ENCODE results near the gene GABRD. TPM values are rescaled to one million over a fixed set of nuclear protein-coding genes. Genes with fewer than 3 reads are reported as not detected.

GABRD gene
- total and polyA plus RNA-seq, 2 experiments from 2014 or later, result not detected

DNA sequence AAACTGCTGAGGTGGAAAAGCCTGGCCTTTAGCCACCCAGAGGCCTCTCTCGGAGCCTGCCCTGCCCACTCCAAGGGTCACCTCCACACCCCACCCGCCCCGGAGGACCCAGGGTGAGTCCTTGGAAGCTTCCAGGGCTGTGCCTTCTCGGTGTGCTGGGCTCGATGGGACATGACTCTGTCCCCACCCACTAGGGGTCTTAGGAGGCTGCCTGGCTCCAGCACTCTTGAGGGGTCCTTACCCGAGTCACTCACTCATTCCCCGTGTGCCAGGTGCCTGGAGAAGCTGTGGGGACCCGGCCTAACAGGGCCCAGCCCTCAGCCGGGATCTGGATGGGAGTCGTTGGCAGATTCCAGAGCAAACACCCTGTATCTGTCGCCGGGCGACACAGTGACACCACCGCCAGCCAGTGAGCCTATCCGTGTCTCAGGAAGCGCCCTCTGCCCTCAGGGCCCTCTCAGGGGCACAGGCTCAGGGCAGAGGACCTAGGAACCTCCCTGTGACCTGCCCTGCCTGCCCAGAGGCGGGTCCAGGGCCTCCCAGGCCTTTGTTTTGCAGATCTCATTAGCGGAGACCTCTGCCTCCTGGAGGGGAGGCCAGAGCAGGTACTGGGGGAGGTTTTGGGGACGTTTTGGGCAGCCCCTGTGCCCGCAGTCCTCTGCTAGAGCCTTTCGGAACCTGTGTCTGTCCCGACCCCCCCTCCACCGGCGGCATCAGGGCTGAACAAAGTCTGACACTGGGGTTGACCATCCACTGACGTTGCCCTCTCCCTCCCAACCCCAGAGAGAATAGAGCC is 28.0 kb downstream of the GABRD start:
- Histone ChIP-seq H3K4me2 (ENCODE audit: unreplicated experiment) (no peak overlapping the region), H3K9me3 (ENCODE audit: low read depth) (no peaks in the 10 kb centered on the region), H3F3A (ENCODE audit: insufficient read depth) (no peaks in the 10 kb centered on the region), H3K4me1 (ENCODE audit: insufficient read depth) (peaks cover 4% of the 10 kb centered on the region; the same call in 1 of the 2 replicates), H3K27me3 (replicated peaks; ENCODE audit: insufficient read depth) (peaks cover 32% of the 10 kb centered on the region), H4K20me1 (ENCODE audit: insufficient read depth) (no peaks in the 10 kb centered on the region), H3K36me3 (ENCODE audit: low read depth) (no peaks in the 10 kb centered on the region), H3K9ac (no peak overlapping the region), H3K27ac (no peak overlapping the region), H2AFZ (no peak overlapping the region), H3K79me2 (ENCODE audit: insufficient read depth) (no peaks in the 10 kb centered on the region), H3K9me2 (ENCODE audit: insufficient read depth) (no peaks in the 10 kb centered on the region), H3K4me3 (no peak overlapping the region)
- in situ Hi-C loops (cut with MboI), result no loop called here
- WGBS, 2 experiments (ENCODE audit: low coverage in 1 of 2, low lambda C conversion rate in 2 of 2, missing lambda C conversion rate in 2 of 2), result 72 to 74% methylated on average over 22 to 25 of the region's 25 CpGs
- no peak for TF ChIP-seq EZH2phosphoT487 (IDR thresholded peaks at IDR 0.05; ENCODE audit: insufficient read depth, low read depth)
- TF ChIP-seq EZH2 (IDR thresholded peaks at IDR 0.05; ENCODE audit: insufficient read depth, poor library complexity, severe bottlenecking), result no peak
- no peak for DNase-seq

- peaks cover 32% of the 10 kb centered on the region for H3K27me3 ChIP-seq (replicated peaks; ENCODE audit: insufficient read depth)
- H3K36me3 ChIP-seq (ENCODE audit: low read depth), result no peaks in the 10 kb centered on the region
- H4K20me1 ChIP-seq (ENCODE audit: insufficient read depth), result no peaks in the 10 kb centered on the region
- no peak overlapping the region for H3K4me2 ChIP-seq (ENCODE audit: unreplicated experiment)
- peaks cover 4% of the 10 kb centered on the region; the same call in 1 of the 2 replicates for H3K4me1 ChIP-seq (ENCODE audit: insufficient read depth)
- no peak overlapping the region for H3K9ac ChIP-seq
- WGBS, 2 experiments (ENCODE audit: low coverage in 1 of 2, low lambda C conversion rate in 2 of 2, missing lambda C conversion rate in 2 of 2), result 73 to 80% methylated on average over 19 to 25 of the region's 25 CpGs
- DNase-seq, result no peak
- no peaks in the 10 kb centered on the region for H3K9me2 ChIP-seq (ENCODE audit: insufficient read depth)
- no peak overlapping the region for H2AFZ ChIP-seq
- H3K27ac ChIP-seq, result no peak overlapping the region
- in situ Hi-C loops (cut with MboI), result no loop called here
- no peak overlapping the region for H3K4me3 ChIP-seq
- TF ChIP-seq EZH2phosphoT487 (IDR thresholded peaks at IDR 0.05; ENCODE audit: insufficient read depth, low read depth) (no peak), EZH2 (IDR thresholded peaks at IDR 0.05; ENCODE audit: insufficient read depth, poor library complexity, severe bottlenecking) (no peak)
- H3K9me3 ChIP-seq (ENCODE audit: low read depth), result no peaks in the 10 kb centered on the region
- no peaks in the 10 kb centered on the region for H3K79me2 ChIP-seq (ENCODE audit: insufficient read depth)
- no peaks in the 10 kb centered on the region for H3F3A ChIP-seq (ENCODE audit: insufficient read depth)
Observed at GRCh38 chr1:2047749-2048729, 28.9 kb downstream of the GABRD start.

- peak; percentile 17 for DNase-seq
- TF ChIP-seq EZH2phosphoT487 (IDR thresholded peaks at IDR 0.05; ENCODE audit: insufficient read depth, low read depth), result no peak
- no peak for TF ChIP-seq EZH2 (IDR thresholded peaks at IDR 0.05; ENCODE audit: insufficient read depth, poor library complexity, severe bottlenecking)
Observed at GRCh38 chr1:2049225-2049717, 30.1 kb downstream of the GABRD start.

More at GRCh38 chr1:2049225-2049717, 30.1 kb downstream of the GABRD start:
- Histone ChIP-seq H3K4me1 (ENCODE audit: insufficient read depth) (peaks cover 4% of the 10 kb centered on the region; the same call in 1 of the 2 replicates), H4K20me1 (ENCODE audit: insufficient read depth) (no peaks in the 10 kb centered on the region), H3K79me2 (ENCODE audit: insufficient read depth) (no peaks in the 10 kb centered on the region), H3K27me3 (replicated peaks; ENCODE audit: insufficient read depth) (peaks cover 32% of the 10 kb centered on the region), H3K36me3 (ENCODE audit: low read depth) (no peaks in the 10 kb centered on the region), H3K9me3 (ENCODE audit: low read depth) (no peaks in the 10 kb centered on the region), H3F3A (ENCODE audit: insufficient read depth) (no peaks in the 10 kb centered on the region), H3K4me2 (ENCODE audit: unreplicated experiment) (no peak overlapping the region), H2AFZ (no peak overlapping the region), H3K4me3 (no peak overlapping the region), H3K9ac (no peak overlapping the region), H3K27ac (no peak overlapping the region), H3K9me2 (ENCODE audit: insufficient read depth) (no peaks in the 10 kb centered on the region)
- in situ Hi-C loops (cut with MboI), result no loop called here
- whole genome bisulfite sequencing, 2 experiments (ENCODE audit: low coverage in 1 of 2, low lambda C conversion rate in 2 of 2, missing lambda C conversion rate in 2 of 2), result 58 to 66% methylated on average over 13 to 14 of the region's 14 CpGs
